RPMI8226 (cell line): ENCODE data around the gene MAEA.

Experiments
- DNase-seq: peaks from one replicate; pipeline ENCODE4 v3.0.0-alpha.2; 2015

MAEA gene

GRCh38 chr4:1382776-1383727, 93.4 kb downstream of the MAEA start:
- DNase-seq, result no peak

GRCh38 chr4:1383728-1384591, 94.3 kb downstream of the MAEA start:
- DNase-seq, result no peak

DNA sequence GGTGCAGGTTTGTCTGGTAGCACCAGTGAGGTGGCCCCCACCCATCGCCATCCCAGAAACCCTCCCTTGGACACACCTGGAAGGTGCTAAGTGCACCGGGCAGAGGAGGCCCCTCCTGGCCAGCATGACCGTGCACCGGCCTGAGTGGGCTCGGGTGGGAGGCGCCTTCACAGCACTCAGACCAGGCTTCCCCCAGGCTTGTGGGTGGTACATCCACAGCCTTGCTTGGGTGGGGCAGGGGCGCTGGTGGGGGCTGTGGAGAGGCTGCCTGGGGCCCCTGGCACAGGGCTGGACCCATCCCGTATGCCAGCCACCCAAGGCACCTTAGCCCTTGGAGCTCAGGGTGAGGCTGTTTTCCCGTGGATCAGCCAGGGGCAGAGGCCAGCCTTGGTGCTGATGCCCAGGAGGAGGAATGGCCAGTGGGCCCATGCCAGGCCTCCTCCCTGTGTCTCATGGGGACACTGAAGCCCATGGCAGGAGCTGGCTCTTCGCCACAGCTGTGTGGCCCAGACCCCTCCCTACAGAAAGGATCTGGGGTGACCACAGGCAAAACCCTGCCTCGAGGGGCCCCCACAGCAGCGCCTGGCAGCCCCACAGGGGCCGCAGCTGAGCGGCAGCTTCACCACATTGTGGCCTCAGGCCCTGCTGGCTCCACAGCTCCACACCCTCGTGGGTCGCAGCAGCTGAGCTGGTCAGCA, 95.1 kb downstream of the MAEA start:
- no peak for DNase-seq

GRCh38 chr4:1385373-1386340, 96.0 kb downstream of the MAEA start:
- DNase-seq, result no peak
